ENCODE results near the gene WIPI1.

DNA sequence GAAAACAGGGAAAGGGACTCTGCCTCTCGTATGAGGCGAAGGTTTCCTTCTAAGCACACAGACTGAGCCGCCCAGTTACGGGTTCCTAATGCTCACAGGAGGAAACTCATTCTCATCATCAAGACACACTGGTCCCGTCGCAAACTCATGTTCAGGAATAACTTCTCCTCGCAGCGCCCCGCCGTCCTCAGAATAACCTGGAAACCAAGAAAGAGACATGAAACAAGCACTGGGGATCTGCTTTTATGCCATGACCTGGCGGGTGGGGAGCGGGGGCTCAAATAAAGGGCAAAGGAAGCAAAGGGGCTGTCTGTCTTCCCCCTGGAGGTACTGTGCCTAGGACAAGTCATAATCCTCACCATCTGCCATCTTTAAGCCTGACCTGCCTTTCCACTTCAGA, 31.3 kb downstream of the WIPI1 start:
- TF ChIP-seq POLR2A (IDR thresholded peaks at IDR 0.05; ENCODE audit: low read length), result no peak
- TF ChIP-seq GATA1 (IDR thresholded peaks at IDR 0.05; ENCODE audit: low read depth, low read length), result no peak
